GM18907 (cell line): ENCODE measurements around the gene TRAPPC10.

Experiments used
- ATAC-seq: cut with Tn5 transposase; IDR thresholded peaks from one replicate; pipeline ENCODE4 v1.9.1; 2021; ENCODE audit warnings: mild to moderate bottlenecking, moderate library complexity; ENCODE audit not compliant: unreplicated experiment

Gene TRAPPC10

DNA sequence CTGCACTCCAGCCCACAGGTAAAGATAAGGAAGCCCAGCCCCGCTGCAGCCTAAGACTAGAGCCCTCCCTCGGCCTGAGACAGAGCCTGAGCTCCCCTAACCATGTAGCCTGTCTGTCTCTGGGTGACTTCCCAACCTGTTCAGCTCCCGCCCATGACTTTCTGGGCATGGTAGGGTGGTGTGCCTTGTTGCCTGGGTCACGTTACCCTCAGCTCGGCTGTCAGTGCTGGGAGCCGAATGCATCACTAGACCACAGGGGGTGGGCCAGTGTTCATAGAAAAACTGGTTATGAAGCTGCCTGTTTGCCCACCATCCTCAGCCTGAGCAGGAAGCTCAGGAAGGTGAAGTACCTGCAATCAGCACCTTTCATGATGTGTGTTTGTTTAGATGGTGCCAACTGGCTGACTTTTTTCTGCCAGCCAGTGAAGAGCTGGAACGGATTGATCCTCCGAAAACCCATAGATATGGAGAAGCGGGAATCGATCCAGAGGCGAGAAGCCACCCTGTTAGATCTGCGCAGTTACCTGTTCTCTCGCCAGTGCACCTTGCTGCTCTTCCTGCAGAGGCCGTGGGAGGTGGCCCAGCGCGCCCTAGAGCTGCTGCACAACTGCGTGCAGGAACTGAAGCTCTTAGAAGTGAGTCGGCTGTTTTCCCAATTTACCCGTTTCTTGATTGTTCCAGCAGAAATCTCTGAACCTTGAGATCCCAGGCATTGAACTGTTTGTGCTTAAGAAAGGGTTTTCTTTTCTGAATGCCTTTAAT, 51.2 kb downstream of the TRAPPC10 start:
- ATAC-seq = no peak

DNA sequence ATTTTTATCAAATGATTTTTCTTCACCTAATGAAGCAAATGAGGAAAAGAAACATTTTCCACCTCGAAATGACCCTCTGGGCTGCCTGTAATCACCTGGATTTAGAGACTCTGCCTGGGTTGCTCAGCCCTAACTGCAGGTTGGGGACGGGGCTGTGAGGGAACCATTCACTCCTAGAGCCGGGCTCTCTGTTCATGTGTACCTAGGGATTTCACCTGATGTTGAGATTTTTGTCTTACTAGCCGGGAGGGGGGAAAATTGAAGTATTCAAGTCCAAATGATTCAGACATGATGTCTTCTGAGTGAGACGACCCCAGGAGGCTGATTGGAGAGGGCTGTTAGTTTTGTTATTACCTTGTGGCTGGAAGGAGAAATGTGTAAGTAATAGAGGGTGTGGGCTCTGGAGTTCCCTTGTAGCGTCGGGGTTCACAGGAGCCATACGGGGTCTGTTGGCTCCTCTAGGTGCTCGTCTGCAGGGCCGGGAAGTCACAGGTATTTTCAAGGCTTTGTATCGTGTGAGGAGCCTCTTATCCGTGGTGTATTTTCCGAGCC, 52.8 kb downstream of the TRAPPC10 start:
- ATAC-seq = no peak

DNA sequence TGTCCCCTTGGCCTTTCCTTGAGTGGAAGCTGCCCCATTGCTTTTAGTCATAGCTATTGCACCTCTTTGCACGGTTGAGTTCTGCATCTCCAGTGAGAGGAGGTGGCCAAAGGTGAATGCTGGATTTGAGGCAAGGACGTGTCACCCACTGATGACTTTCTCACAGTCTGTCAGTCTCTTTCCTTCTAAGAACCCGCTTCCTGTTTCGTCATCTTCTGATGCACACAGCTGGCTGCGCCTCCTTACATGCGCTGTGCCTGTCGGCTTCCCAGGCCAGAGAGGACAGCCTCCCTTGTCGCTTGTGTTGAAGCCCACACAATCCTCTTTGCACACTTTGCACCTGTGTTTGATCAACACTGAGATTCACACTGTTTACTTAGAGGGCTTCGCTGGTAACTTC, 53.3 kb downstream of the TRAPPC10 start:
- no peak for ATAC-seq

DNA sequence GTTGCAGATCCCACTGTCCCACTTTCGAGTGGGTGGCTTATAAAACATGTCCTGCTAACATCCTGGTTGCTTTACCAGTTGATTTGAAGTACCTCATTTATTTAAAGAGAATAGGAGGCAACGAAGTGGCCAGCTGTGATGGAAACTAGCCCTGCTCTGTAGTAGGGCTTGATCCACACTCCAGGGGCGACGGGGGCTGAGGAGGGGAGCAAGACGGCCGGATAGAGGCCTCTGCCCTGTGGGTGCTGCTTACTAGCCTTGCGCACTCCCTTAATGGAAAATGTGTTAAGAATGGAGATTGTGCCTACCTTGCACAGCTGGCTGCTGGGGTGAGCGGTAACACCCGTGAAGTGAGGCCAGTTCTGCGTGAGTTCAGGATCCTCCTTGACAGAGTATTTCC, 54.0 kb downstream of the TRAPPC10 start:
- no peak for ATAC-seq

DNA sequence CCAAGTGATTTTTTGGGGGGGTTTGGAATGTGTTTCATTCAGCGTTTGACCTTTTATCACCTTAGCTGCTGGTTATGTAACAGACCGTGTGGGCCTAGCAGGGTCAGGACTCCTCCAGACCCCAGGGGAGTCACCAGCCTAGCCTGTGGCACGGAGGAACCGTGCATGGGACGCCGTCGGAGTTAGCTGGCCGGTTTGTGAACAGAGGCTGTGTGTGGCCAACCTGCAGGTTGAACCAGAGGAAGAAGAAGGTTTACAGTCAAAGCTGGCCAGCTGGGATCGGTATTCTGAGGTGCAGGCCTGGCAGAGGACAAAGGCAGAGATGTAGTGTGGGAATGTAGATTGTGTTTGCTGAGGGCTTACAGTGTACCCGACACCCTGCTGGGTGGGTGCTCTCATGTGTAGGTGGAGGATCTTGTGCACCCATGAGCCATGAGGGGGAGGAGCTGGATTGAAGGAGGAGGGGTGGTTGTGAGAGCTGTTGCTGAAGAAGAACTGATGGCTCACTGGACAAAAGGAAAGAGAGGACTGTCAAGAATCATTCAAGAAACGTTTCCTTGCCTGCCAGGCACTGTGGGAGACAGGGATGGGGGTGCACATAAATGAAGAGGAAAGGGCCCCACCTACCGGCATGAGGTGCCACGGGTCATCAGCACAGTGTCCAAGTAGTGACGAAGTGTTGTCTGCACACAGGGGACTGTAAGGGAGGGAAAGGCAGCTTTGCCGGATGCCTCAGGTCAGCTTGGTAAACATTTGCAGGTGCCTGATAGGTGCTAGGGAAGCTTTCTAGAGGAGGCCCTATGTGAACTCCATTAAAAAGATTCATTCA, 55.1 kb downstream of the TRAPPC10 start:
- no peak for ATAC-seq

DNA sequence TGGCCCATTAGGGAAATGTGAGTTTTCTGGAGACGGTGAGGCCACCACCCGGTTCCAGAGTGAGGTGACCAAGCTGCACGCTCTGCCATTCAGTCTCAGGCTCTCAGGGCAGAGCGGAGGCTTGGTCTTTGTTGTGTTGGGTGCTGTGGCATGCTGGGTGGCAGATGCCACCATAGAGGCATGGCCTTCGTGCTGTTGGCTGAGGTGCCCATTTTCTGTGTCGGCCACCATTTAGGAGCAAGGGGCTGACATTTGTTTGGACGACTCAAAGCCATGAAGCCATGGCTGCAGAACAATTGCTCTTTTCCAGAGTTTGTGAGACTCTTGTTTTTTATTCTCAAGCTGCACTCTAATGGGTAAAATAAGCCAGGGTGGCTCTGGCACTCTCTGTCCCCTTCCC, 58.3 kb downstream of the TRAPPC10 start:
- ATAC-seq = no peak

DNA sequence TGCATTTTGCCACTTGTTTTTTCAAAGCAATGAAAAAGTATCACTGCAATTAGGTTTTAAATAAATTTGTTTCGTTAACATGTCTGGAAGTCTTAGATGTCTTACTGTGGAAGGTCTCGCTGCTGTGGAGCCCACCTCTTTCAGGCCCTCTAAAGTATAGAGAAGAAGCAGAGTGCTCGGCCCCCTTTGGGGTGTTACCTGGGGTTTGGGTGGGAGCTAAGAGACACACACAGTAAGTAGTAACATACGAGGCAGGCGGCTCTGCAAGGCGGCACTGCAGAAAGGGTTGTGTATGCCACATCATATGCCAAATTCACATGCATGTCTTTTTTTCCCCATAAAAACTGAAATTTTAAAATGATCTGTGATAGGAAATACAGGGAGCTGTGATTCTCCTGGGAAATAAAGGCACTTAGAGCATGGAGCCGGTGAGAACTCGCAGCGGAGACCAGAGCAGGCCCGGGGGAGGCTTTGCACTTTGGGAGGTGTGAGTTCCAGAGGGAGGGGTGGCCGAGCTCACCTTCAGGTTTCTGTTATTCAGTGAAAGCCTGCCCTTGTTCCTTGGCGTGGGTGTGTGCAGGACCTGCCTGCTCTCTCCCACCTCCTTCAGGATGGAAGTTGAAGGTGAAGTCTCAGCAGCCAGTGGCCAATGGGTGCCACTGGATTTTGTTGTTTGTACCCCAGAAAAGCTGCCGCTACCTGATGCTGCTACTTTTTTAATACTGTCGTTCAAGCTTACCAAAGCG, 59.4 kb downstream of the TRAPPC10 start:
- ATAC-seq = no peak

DNA sequence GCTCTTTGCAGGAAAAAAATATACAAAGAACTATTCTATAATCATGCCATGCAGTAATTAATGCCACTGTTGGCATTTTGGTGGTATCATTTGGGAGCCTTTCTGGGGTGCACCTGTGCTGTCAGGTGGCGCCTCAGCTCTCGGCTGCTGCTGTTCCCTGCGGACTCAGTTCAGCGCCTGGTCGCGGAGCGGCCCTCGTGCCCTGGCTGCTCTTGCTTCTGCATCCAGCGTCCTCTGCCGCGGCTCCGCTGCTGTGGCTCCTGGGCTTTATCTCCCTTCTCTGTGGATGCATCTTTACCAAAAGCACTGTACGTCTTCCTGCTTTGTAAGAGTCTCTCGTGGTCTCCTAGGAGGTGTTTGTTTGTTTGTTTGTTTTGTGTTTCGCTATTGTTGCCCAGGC, 60.0 kb downstream of the TRAPPC10 start:
- no peak for ATAC-seq

DNA sequence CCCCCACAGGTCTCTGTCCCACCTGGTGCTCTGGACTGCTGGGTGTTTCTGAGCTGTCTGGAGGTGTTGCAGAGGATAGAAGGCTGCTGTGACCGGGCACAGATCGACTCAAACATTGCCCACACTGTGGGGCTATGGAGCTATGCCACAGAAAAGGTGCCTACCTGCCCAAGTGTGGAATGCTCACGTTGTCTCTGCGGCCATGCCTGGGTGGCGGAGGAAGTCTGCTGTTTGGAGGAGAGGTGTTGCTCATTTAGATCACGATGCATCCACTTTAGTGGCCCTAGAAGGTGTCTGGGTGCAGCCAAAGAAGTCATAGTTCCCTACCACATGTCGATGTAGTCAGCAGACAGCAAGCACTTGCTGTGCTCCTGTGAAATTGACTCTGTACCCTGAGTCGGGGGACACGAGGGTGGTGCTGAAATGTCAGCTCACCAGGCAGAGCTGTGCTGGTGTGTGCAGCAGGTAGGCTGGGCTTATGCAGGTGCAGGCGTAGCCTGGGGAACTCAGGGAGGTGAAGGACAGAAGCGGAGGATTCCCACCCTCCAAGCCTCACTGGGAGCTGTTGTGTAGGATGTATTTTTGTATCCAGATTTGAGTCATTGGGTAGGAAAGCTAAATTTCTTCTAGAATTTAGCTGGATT, 62.3 kb downstream of the TRAPPC10 start:
- ATAC-seq = no peak

DNA sequence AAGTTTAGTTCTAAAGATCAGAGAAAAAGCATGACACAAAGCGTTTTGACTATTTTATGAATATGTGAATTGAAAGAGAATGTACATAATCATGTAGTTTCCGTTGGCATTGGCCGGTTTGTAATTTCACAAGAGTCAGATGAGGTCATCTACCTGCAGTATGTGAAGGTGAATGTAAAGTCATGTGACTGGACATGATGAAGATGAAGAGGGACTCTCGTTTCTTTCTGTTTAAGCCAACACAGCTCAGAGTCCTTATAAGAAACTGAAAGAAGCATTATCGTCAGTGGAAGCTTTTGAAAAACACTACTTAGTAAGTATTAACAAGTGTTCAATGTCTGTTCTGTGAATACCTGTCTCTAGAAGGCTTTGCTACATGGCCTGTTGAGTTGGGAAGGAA, 64.2 kb downstream of the TRAPPC10 start:
- no peak for ATAC-seq

DNA sequence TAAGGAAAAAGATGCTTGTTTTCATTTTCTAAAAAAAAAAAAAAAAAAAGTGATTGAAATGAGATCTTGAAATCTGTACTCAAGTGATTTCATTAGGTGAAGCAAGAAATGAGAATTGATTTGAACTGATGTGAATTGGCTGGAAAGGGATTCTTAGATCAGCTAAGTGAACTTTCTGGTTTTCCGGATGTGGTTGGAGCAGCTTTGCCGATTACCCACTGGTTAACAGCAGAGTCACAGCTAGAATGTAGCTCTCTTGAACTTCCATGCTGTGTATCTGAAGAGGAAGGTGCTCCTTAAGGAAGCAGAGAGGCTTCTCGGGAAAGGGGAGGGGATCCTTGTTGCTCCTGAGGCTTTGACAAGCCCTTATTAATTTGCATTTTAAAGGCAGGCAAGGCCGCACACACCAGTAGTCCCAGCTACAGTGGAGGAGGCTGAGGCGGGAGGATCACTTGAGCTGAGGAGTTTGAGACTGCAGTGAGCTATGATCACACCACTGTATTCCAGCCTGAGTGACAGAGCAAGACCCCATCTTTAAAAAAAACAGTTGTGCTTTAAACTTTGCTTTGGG, 66.4 kb downstream of the TRAPPC10 start:
- no peak for ATAC-seq

DNA sequence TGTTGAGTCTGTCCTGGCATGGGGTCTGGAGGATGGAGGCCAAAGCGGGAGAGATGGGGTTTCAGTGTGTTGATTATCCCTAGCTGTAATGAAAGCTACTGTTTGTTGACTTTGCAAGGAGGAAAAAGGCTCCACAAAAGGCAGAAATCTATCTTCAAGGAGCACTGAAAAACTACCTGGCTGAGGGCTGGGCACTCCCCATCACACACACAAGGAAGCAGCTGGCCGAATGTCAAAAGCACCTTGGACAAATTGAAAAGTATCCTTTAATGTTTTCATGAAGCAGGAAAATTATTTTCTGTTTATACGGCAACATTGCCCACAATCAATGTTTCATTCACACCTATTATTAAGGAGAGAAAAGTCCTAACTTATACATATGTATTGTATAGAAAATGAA, 67.3 kb downstream of the TRAPPC10 start:
- no peak for ATAC-seq

DNA sequence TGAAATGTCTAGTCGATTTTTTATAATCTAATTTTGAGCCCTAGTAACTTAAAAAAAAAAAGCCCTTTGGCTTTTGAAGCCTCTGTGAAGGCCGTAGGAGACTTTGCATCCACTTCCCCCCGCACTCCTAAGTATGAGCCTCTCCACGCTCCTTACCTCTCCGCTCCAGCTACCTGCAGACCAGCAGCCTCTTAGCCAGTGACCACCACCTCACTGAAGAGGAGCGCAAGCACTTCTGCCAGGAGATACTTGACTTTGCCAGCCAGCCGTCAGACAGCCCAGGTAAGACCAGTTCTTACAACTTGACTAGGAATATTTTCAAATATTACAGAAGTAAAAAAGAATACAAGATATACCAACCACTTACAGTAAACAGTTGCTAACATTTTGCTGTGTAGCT, 67.7 kb downstream of the TRAPPC10 start:
- ATAC-seq = no peak

DNA sequence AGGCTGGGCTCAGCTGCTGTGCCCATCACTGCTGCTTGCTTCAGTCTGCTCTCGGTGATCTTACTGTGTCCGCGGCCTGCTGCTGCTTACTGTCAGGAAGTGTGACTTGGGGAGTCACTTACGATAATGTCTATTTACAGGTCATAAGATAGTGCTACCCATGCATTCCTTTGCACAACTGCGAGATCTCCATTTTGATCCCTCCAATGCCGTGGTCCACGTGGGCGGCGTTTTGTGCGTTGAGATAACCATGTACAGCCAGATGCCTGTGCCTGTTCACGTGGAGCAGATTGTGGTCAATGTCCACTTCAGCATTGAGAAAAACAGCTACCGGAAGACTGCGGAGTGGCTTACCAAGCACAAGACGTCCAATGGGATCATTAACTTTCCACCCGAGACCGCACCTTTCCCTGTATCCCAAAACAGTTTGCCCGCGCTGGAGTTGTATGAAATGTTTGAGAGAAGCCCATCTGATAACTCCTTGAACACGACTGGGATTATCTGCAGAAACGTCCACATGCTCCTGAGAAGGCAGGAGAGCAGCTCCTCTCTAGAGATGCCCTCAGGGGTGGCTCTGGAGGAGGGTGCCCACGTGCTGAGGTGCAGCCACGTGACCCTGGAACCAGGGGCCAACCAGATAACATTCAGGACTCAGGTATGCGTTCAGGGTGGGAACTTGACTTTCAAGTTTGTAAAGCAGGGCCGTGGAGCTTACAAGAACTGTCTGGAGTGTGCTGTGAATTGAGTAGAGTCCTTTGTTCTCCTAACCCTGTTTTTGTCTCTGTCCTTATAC, 70.7 kb downstream of the TRAPPC10 start:
- ATAC-seq = no peak

DNA sequence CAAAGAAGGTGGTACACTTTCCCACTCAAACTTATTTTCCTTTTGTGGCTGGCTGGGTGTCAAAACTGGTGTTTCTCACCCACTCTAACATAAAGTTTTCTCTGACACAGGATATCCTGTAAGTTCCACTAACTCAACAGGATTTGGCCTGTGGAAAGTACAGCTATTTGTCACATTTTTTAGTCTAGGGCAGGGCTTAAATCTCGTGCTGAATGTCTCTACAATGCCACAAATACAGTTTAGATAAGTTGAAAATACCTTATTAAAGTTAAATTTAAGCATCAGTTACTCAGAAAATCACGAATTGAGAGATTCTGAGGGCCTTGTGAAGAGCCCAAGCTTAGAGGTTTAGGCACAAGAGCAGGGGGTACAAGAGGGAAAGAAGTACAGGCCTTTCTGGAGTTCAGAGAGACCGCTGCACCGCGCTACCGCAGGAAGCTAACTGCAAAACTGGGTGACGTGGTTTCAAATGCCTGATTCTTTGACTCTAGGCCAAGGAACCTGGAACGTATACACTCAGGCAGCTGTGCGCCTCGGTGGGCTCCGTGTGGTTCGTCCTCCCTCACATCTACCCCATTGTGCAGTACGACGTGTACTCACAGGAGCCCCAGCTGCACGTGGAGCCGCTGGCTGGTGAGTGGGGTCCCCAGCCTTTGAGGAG, 71.7 kb downstream of the TRAPPC10 start:
- no peak for ATAC-seq

DNA sequence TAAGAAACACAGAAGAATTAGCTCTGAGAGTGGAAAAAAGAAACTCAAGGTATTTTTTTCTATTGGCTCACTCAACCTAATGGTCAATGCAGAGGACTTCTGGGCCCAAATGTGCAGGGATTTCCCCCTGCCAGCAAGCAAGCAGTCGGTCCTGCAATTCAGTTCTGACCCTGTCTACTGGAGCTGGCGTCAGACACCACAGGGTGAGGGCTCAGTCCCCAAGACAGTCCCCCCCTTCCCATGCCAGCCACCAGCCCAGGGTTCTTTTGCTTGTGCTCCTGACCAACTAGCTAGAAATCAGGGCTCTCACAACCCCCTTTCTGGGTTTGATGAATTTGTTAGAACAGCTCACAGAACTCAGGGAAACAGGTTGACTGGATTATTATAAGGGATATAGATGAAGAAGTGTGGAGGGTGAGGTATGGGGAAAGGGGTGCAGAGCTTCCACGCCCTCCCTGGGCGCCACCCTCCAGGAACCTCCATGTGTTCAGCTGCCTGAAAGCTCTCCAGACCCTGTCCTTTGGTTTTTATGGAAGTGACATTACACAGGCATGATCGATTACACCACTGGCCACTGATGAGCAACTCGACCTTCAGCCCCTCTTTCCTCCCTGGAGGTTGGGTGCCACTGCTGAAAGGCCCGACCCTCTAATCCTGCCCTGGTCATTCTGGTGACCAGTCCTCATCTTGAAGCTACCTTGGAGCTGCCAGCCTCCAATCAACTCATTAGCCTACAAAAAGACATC, 72.6 kb downstream of the TRAPPC10 start:
- no peak for ATAC-seq

DNA sequence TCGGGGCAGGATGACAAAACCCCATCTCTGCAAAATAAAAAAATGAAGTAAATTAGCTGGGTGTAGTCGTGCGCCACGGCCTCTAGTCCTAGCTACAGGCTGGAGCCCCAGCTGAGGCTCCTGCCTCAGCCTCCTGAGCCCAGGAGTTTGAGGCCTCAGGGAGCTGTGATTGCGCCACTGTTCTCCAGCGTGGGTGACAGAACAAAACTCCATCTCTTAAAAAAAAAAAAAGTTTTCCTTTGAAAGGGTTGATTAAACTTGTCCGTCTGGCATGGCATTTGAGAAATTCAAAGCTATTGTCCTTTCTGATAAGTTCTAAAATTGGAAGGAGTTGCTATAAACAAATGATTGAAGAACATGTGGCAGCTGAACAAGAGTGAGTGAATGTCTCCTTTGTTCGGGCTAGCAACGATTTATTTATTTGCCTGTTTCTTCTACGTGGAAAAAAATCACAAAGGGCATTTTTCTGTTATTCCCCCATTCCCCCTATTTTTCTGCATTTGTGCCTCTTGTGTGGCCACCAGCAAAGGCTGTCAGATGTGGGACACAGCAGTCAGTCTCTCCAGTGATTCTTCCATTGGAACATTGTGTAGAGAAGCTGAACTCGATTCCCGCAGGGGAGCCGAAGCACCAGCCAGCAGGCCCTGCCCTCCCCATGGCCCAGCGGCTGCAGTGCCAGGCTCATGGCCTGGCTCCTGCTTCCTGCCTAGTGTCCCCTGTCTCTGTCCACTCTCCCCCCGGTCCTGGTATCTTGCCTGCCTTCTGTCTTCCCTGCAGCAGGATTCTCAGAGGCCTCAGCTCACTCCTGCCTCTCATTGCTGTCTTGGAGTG, 73.6 kb downstream of the TRAPPC10 start:
- no peak for ATAC-seq
